Stomach (tissue), 4 donors: Measurements from ENCODE around the gene OCRL.

Source experiments
- CTCF ChIP-seq, 7 experiments: fragments of 450-650 bp in 4 of 7; fragments of 200-600 bp in 3 of 7; sonication (generic) in 3 of 7; IDR thresholded peaks; one replicate each; pipeline ENCODE4 v1.5.1; 2016 to 2019; ENCODE audit warnings: antibody characterized with exemption in 7 of 7, control low read depth in 2 of 7, mild to moderate bottlenecking in 1 of 7
- POLR2AphosphoS5 ChIP-seq, 3 donors: sonication (generic); formaldehyde crosslinking; IDR thresholded peaks; one replicate each; pipeline ENCODE4 v1.6.1; 2016; ENCODE audit warnings: antibody characterized with exemption in 3 of 3

- no peak for TF ChIP-seq CTCF (IDR thresholded peaks at IDR 0.05)
- TF ChIP-seq POLR2AphosphoS5 (IDR thresholded peaks at IDR 0.05): no peak
These were observed 17.9 kb downstream of the OCRL start for GRCh38 chrX:129557844-129558480.
